ENCODE results near the gene LILRA5. TPM values are rescaled to one million over a fixed set of nuclear protein-coding genes. Genes with fewer than 3 reads are reported as not detected.
"Not testable (repeated sequence)": the region's sequence is repeated elsewhere in the genome, so short reads cannot be mapped to it uniquely, and the experiment has no call there.

LILRA5 gene
- total RNA-seq, 1 experiment from 2014 or later = not detected

GRCh38 chr19:54279406-54279962, 33.5 kb downstream of the LILRA5 start:
- CTCF ChIA-PET = no interaction called here

GRCh38 chr19:54278571-54279195, 34.3 kb downstream of the LILRA5 start:
- H3K36me3 Mint-ChIP-seq (ENCODE audit: insufficient read depth, unreplicated experiment); H3K9me3 Mint-ChIP-seq (ENCODE audit: low read depth, unreplicated experiment); DNase-seq; H3K4me1 Mint-ChIP-seq (ENCODE audit: low read depth, unreplicated experiment); H3K27ac Mint-ChIP-seq (ENCODE audit: unreplicated experiment); H3K4me3 Mint-ChIP-seq (ENCODE audit: low read depth, unreplicated experiment); BruUV-seq (replicated peaks); intact Hi-C loops (cut with micrococcal nuclease; ENCODE audit: unreplicated experiment): not testable (repeated sequence)
- CTCF ChIA-PET = interaction anchor here (0.5 kb wide), 1 partner anchor 152 kb away, joined by 3 read pairs; no protein-coding TSS in a partner anchor
- H3K27me3 Mint-ChIP-seq (ENCODE audit: unreplicated experiment) = peaks cover 100% of the 10 kb centered on the region

More at GRCh38 chr19:54279406-54279962, 33.5 kb downstream of the LILRA5 start:
- Mint-ChIP-seq H3K27me3 (ENCODE audit: unreplicated experiment) (peaks cover 100% of the 10 kb centered on the region), H3K9me3 (ENCODE audit: low read depth, unreplicated experiment) (no peaks in the 10 kb centered on the region), H3K27ac (ENCODE audit: unreplicated experiment) (no peak overlapping the region), H3K4me3 (ENCODE audit: low read depth, unreplicated experiment) (no peak overlapping the region), H3K4me1 (ENCODE audit: low read depth, unreplicated experiment) (no peaks in the 10 kb centered on the region), H3K36me3 (ENCODE audit: insufficient read depth, unreplicated experiment) (no peaks in the 10 kb centered on the region)
- TF ChIP-seq CTCF (IDR thresholded peaks at IDR 0.05; ENCODE audit: unreplicated experiment) = no peak
- no TSS peak for BruUV-seq (replicated peaks)
- intact Hi-C loops (cut with micrococcal nuclease; ENCODE audit: unreplicated experiment) = no loop called here
- DNase-seq = no peak

GRCh38 chr19:54278056-54278455, 34.9 kb downstream of the LILRA5 start:
- intact Hi-C loops (cut with micrococcal nuclease; ENCODE audit: unreplicated experiment); H3K4me3 Mint-ChIP-seq (ENCODE audit: low read depth, unreplicated experiment); BruUV-seq (replicated peaks): not testable (repeated sequence)

GRCh38 chr19:54277111-54277615, 35.8 kb downstream of the LILRA5 start:
- H3K36me3 Mint-ChIP-seq (ENCODE audit: insufficient read depth, unreplicated experiment); H3K4me3 Mint-ChIP-seq (ENCODE audit: low read depth, unreplicated experiment); DNase-seq; H3K9me3 Mint-ChIP-seq (ENCODE audit: low read depth, unreplicated experiment); H3K27ac Mint-ChIP-seq (ENCODE audit: unreplicated experiment); intact Hi-C loops (cut with micrococcal nuclease; ENCODE audit: unreplicated experiment); BruUV-seq (replicated peaks); CTCF ChIA-PET; H3K4me1 Mint-ChIP-seq (ENCODE audit: low read depth, unreplicated experiment): not testable (repeated sequence)
- H3K27me3 Mint-ChIP-seq (ENCODE audit: unreplicated experiment) = peaks cover 100% of the 10 kb centered on the region

More at GRCh38 chr19:54278056-54278455, 34.9 kb downstream of the LILRA5 start:
- peaks cover 100% of the 10 kb centered on the region for H3K27me3 Mint-ChIP-seq (ENCODE audit: unreplicated experiment)
- H3K36me3 Mint-ChIP-seq (ENCODE audit: insufficient read depth, unreplicated experiment); CTCF ChIA-PET; H3K9me3 Mint-ChIP-seq (ENCODE audit: low read depth, unreplicated experiment); DNase-seq; H3K27ac Mint-ChIP-seq (ENCODE audit: unreplicated experiment); H3K4me1 Mint-ChIP-seq (ENCODE audit: low read depth, unreplicated experiment): not testable (repeated sequence)

GRCh38 chr19:54275951-54276350, 37.0 kb downstream of the LILRA5 start:
- no peak overlapping the region for H3K27ac Mint-ChIP-seq (ENCODE audit: unreplicated experiment)
- no peaks in the 10 kb centered on the region for H3K9me3 Mint-ChIP-seq (ENCODE audit: low read depth, unreplicated experiment)
- H3K4me1 Mint-ChIP-seq (ENCODE audit: low read depth, unreplicated experiment) = no peaks in the 10 kb centered on the region
- intact Hi-C loops (cut with micrococcal nuclease; ENCODE audit: unreplicated experiment) = no loop called here
- TF ChIP-seq CTCF (IDR thresholded peaks at IDR 0.05; ENCODE audit: unreplicated experiment) = no peak
- CTCF ChIA-PET = no interaction called here
- H3K36me3 Mint-ChIP-seq (ENCODE audit: insufficient read depth, unreplicated experiment) = no peaks in the 10 kb centered on the region
- BruUV-seq (replicated peaks) = no TSS peak
- DNase-seq = no peak
- no peak overlapping the region for H3K4me3 Mint-ChIP-seq (ENCODE audit: low read depth, unreplicated experiment)
- H3K27me3 Mint-ChIP-seq (ENCODE audit: unreplicated experiment) = peaks cover 100% of the 10 kb centered on the region

GRCh38 chr19:54274516-54274915, 38.5 kb downstream of the LILRA5 start:
- BruUV-seq (replicated peaks); H3K4me1 Mint-ChIP-seq (ENCODE audit: low read depth, unreplicated experiment); H3K4me3 Mint-ChIP-seq (ENCODE audit: low read depth, unreplicated experiment); intact Hi-C loops (cut with micrococcal nuclease; ENCODE audit: unreplicated experiment); H3K27ac Mint-ChIP-seq (ENCODE audit: unreplicated experiment); H3K9me3 Mint-ChIP-seq (ENCODE audit: low read depth, unreplicated experiment); H3K36me3 Mint-ChIP-seq (ENCODE audit: insufficient read depth, unreplicated experiment); DNase-seq: not testable (repeated sequence)
- CTCF ChIA-PET = interaction anchor here (0.5 kb wide), 1 partner anchor 79 kb away, joined by 3 read pairs; no protein-coding TSS in a partner anchor
- peaks cover 100% of the 10 kb centered on the region for H3K27me3 Mint-ChIP-seq (ENCODE audit: unreplicated experiment)

Measured in Calu3 (cell line).